Pancreas (tissue), 10 donors: ENCODE results near the gene ACOXL. TPM values are rescaled to one million over a fixed set of nuclear protein-coding genes. Genes with fewer than 3 reads are reported as not detected.

Experiments used
- ATAC-seq, 4 donors: fragments of 200-7000 bp; cut with Tn5 transposase; one replicate each; pipeline versions ENCODE4 v1.8.0 to v1.9.1; 2020; ENCODE audit warnings: mild to moderate bottlenecking in 4 of 4, moderate library complexity in 4 of 4
- DNase-seq, 6 donors: peaks; one replicate each; pipeline ENCODE4 v3.0.0-alpha.2; 2020
- FAIRE-seq: peaks from 2 replicates; lab custom pipeline; 2012; peaks lifted over from hg19 to GRCh38; lab: Jason Lieb, UNC
- H3K27ac ChIP-seq, 4 donors: fragments of 200-600 bp; sonication (generic); 1 replicate in 3 of 4; 2 replicates in 1 of 4; pipeline versions ENCODE4 v1.5.0 to v1.8.0; 2020
- H3K27me3 ChIP-seq, 4 donors: fragments of 200-600 bp; one replicate each; pipeline ENCODE4 v1.8.0; 2021
- H3K36me3 ChIP-seq, 3 donors: fragments of 200-600 bp; sonication (generic) in 1 of 3; one replicate each; pipeline versions ENCODE4 v1.5.0 to v1.8.0; 2020 to 2021
- H3K4me1 ChIP-seq, 3 donors: fragments of 200-600 bp; one replicate each; pipeline ENCODE4 v1.8.0; 2021
- H3K4me3 ChIP-seq, 4 donors: fragments of 200-600 bp; sonication (generic) in 2 of 4; one replicate each; pipeline versions ENCODE4 v1.5.0 to v1.8.0; 2020 to 2021
- H3K9me3 ChIP-seq, 4 donors: fragments of 200-600 bp; one replicate each; pipeline ENCODE4 v1.8.0; 2021
- CTCF ChIP-seq, 4 donors: fragments of 200-600 bp; sonication (generic) in 3 of 4; IDR thresholded peaks; one replicate each; pipeline versions ENCODE4 v1.5.0 to v1.8.0; 2021; ENCODE audit warnings: antibody characterized with exemption in 4 of 4
- WGBS, 2 donors: extraction: QIAGEN DNeasy Blood & Tissue Kit; methylation state at CpG; one replicate each; pipeline ENCODE4 v1.1.7; 2013; 5-methylcytosine and 5-hydroxymethylcytosine counted together
- intact Hi-C, 3 donors: fragments of 100-400 bp; cut with DNase I; formaldehyde crosslinking; loops; one replicate each; pipeline versions ENCODE4 v1.11.1 to v1.14.2; 2022
- polyA plus RNA-seq, 2 donors: library from polyadenylated mRNA; stranded (reverse); fragments of 200-250 nt; gene quantifications; one replicate each; pipeline ENCODE4 v1.2.3, GENCODE V29; 2013
- total RNA-seq, 6 donors: library from RNA; stranded (reverse); fragmentation: NEBNext Ultra II Directional in 4 of 6; extraction: Animal tissue kit (Norgen Biotek cat#: 25700) in 4 of 6; gene quantifications; one replicate each; pipeline versions ENCODE4 v1.2.1 to v1.2.4, GENCODE V29; 2021 to 2023
- donor health status: healthy with polysubstance abuse.
- donor health status: DM: no; HTN: no; CAD: no; lungs with moderate emphysema.
- donor health status: DM: no; HTN: no; CAD: no.
- donor health status: control.
- donor health status: control.
- donor health status: Bipolar disorder and iron deficiency.
- donor health status: DM: yes; HTN: yes; CAD: no.
- donor health status: DM: no; HTN: no; CAD: no.
- donor health status: DM: no; HTN: no; CAD: no.
- donor health status: DM: yes; HTN: yes; CAD: no.

Gene ACOXL
- total and polyA plus RNA-seq, 8 donors, result 0.06 to 0.75 (median 0.21) TPM; not detected in 2

- peak in 1 of 4 donors; percentile 57 for ATAC-seq
Measured at GRCh38 chr2:111054791-111055691, 322.7 kb downstream of the ACOXL start.

GRCh38 chr2:111055735-111056134, 323.4 kb downstream of the ACOXL start:
- H3K4me1 ChIP-seq, result no peaks in the 10 kb centered on the region
- no peaks in the 10 kb centered on the region for H3K27me3 ChIP-seq
- no peak overlapping the region for H3K27ac ChIP-seq
- no peaks in the 10 kb centered on the region for H3K36me3 ChIP-seq
- TF ChIP-seq CTCF (IDR thresholded peaks at IDR 0.05), result no peak
- DNase-seq (no peak), FAIRE-seq (no peak), ATAC-seq (no peak)
- intact Hi-C loops, result no loop called here
- WGBS, 2 donors, result 62 to 74% methylated on average over 2 of the region's 2 CpGs
- H3K9me3 ChIP-seq, result no peaks in the 10 kb centered on the region
- no peak overlapping the region for H3K4me3 ChIP-seq

More at GRCh38 chr2:111054791-111055691, 322.7 kb downstream of the ACOXL start:
- Histone ChIP-seq H3K4me3 (no peak overlapping the region), H3K27ac (no peak overlapping the region), H3K36me3 (no peaks in the 10 kb centered on the region), H3K9me3 (no peaks in the 10 kb centered on the region), H3K4me1 (peaks cover 4 to 6% (median 4%) of the 10 kb centered on the region in 3 donors), H3K27me3 (no peaks in the 10 kb centered on the region)
- 77 to 83% methylated on average over 8 of the region's 8 CpGs for WGBS, 2 donors
- no peak for TF ChIP-seq CTCF (IDR thresholded peaks at IDR 0.05)
- intact Hi-C loops, result no loop called here
- DNase-seq (no peak), FAIRE-seq (no peak)

GRCh38 chr2:111057045-111057444, 324.7 kb downstream of the ACOXL start:
- intact Hi-C loops, result no loop called here
- FAIRE-seq (no peak), ATAC-seq (no peak)

GRCh38 chr2:111057721-111058120, 325.3 kb downstream of the ACOXL start:
- ATAC-seq, result no peak

More at GRCh38 chr2:111057045-111057444, 324.7 kb downstream of the ACOXL start:
- Histone ChIP-seq H3K27ac (no peak overlapping the region), H3K9me3 (no peaks in the 10 kb centered on the region), H3K36me3 (no peaks in the 10 kb centered on the region), H3K27me3 (no peaks in the 10 kb centered on the region), H3K4me1 (no peaks in the 10 kb centered on the region), H3K4me3 (no peak overlapping the region)
- TF ChIP-seq CTCF (IDR thresholded peaks at IDR 0.05), result no peak
- DNase-seq, result no peak
- 93 to 94% methylated on average over 5 of the region's 5 CpGs for WGBS, 2 donors

More at GRCh38 chr2:111057721-111058120, 325.3 kb downstream of the ACOXL start:
- no peak for DNase-seq
- H3K27me3 ChIP-seq, result no peaks in the 10 kb centered on the region
- no peaks in the 10 kb centered on the region for H3K36me3 ChIP-seq
- no peak for FAIRE-seq
- no peak overlapping the region for H3K27ac ChIP-seq
- intact Hi-C loops, result no loop called here
- no peak overlapping the region for H3K4me3 ChIP-seq
- no peaks in the 10 kb centered on the region for H3K9me3 ChIP-seq
- no peak for TF ChIP-seq CTCF (IDR thresholded peaks at IDR 0.05)
- 79 to 84% methylated on average over 9 of the region's 9 CpGs for WGBS, 2 donors
- H3K4me1 ChIP-seq, result no peaks in the 10 kb centered on the region
